Cardiac muscle cell (in vitro differentiated cells and primary cell): ENCODE measurements around the gene TSPAN2. TPM values are rescaled to one million over a fixed set of nuclear protein-coding genes. Genes with fewer than 3 reads are reported as not detected.
"Not testable (repeated sequence)": the region's sequence is repeated elsewhere in the genome, so short reads cannot be mapped to it uniquely, and the experiment has no call there.

Source experiments
- DNase-seq, 2 donors: peaks; one replicate each; pipeline versions ENCODE4 v3.0.0 to v3.0.0-alpha.2; 2010 to 2017; ENCODE audit warnings: low read depth in 1 of 2, low spot score in 1 of 2
- H3K27ac ChIP-seq: fragments of 200-600 bp; sonication (generic); 2 replicates; pipeline ENCODE4 v1.5.1; 2016
- H3K27me3 ChIP-seq: fragments of 200-600 bp; sonication (generic); 2 replicates; pipeline ENCODE4 v1.6.0; 2016; ENCODE audit warnings: control low read depth
- H3K36me3 ChIP-seq: fragments of 200-600 bp; sonication (generic); 2 replicates; pipeline ENCODE4 v1.5.1; 2016; ENCODE audit warnings: control low read depth
- H3K4me1 ChIP-seq: fragments of 200-600 bp; sonication (generic); 2 replicates; pipeline ENCODE4 v1.8.1; 2017; ENCODE audit warnings: low read depth, mild to moderate bottlenecking, mixed run types
- H3K4me3 ChIP-seq: fragments of 200-600 bp; sonication (generic); 2 replicates; pipeline ENCODE4 v1.5.1; 2016; ENCODE audit warnings: mild to moderate bottlenecking
- H3K9me3 ChIP-seq: fragments of 200-600 bp; sonication (generic); 2 replicates; pipeline ENCODE4 v1.5.1; 2017; ENCODE audit warnings: low read depth, mild to moderate bottlenecking, control low read depth
- CTCF ChIP-seq: IDR thresholded peaks from 2 replicates; pipeline ENCODE4 v1.5.1; 2012; ENCODE audit warnings: low read depth, mild to moderate bottlenecking, low read length
- polyA plus RNA-seq: library from polyadenylated mRNA; unstranded; fragments of >200 nt; fragmentation: Nextera tagmentation; extraction: Ambion mirVana; gene quantifications from 2 replicates; pipeline ENCODE4 v1.2.1, GENCODE V29; 2016
- total RNA-seq: library from RNA; depleted of rRNA; stranded (reverse); fragments of >200 nt; gene quantifications from 2 replicates; pipeline ENCODE4 v1.2.3, GENCODE V29; 2016

Gene TSPAN2
- total and polyA plus RNA-seq, 2 experiments from 2014 or later = 26.6 to 88.0 TPM

GRCh38 chr1:115021145-115021544 lies 68.2 kb downstream of the TSPAN2 start:
- Histone ChIP-seq H3K4me1 (no peaks in the 10 kb centered on the region), H3K36me3 (no peaks in the 10 kb centered on the region), H3K4me3 (no peak overlapping the region), H3K9me3 (no peaks in the 10 kb centered on the region), H3K27ac (no peak overlapping the region), H3K27me3 (no peaks in the 10 kb centered on the region)
- TF ChIP-seq CTCF = no peak
- DNase-seq = no peak

GRCh38 chr1:115019549-115019948 lies 69.8 kb downstream of the TSPAN2 start:
- DNase-seq, H3K27ac ChIP-seq, H3K9me3 ChIP-seq, H3K27me3 ChIP-seq, H3K4me1 ChIP-seq, H3K36me3 ChIP-seq, H3K4me3 ChIP-seq: not testable (repeated sequence)

- Histone ChIP-seq H3K36me3 (no peaks in the 10 kb centered on the region), H3K27ac (no peak overlapping the region), H3K27me3 (no peaks in the 10 kb centered on the region), H3K4me3 (no peak overlapping the region), H3K9me3 (no peaks in the 10 kb centered on the region), H3K4me1 (no peaks in the 10 kb centered on the region)
- no peak for DNase-seq
- no peak for TF ChIP-seq CTCF
Measured at GRCh38 chr1:115013792-115014191, 75.5 kb downstream of the TSPAN2 start.

- Histone ChIP-seq H3K9me3 (no peaks in the 10 kb centered on the region), H3K27me3 (no peaks in the 10 kb centered on the region), H3K27ac (no peak overlapping the region), H3K36me3 (no peaks in the 10 kb centered on the region), H3K4me1 (no peaks in the 10 kb centered on the region), H3K4me3 (no peak overlapping the region)
- TF ChIP-seq CTCF = no peak
- no peak for DNase-seq
Measured at GRCh38 chr1:115012434-115012833, 76.9 kb downstream of the TSPAN2 start.

GRCh38 chr1:115012006-115012405 lies 77.3 kb downstream of the TSPAN2 start:
- Histone ChIP-seq H3K9me3 (no peaks in the 10 kb centered on the region), H3K4me1 (no peaks in the 10 kb centered on the region), H3K27me3 (no peaks in the 10 kb centered on the region), H3K36me3 (no peaks in the 10 kb centered on the region), H3K4me3 (no peak overlapping the region), H3K27ac (no peak overlapping the region)
- TF ChIP-seq CTCF = no peak
- no peak for DNase-seq

GRCh38 chr1:115006191-115006590 lies 83.1 kb downstream of the TSPAN2 start:
- DNase-seq = no peak
- H3K9me3 ChIP-seq = no peaks in the 10 kb centered on the region
- no peak overlapping the region for H3K4me3 ChIP-seq
- H3K36me3 ChIP-seq = no peaks in the 10 kb centered on the region
- no peaks in the 10 kb centered on the region for H3K27me3 ChIP-seq
- no peaks in the 10 kb centered on the region for H3K4me1 ChIP-seq
- H3K27ac ChIP-seq = no peak overlapping the region
- TF ChIP-seq CTCF = no peak

Other genes starting within 250 kb of the TSPAN2 start
- not detected in 2 replicates for gene SYCP1, start 234.6 kb downstream of the TSPAN2 start, total RNA-seq
- gene SYCP1, start 234.6 kb downstream of the TSPAN2 start, polyA plus RNA-seq = not detected in 2 replicates
- gene TSHB, start 59.7 kb downstream of the TSPAN2 start, total RNA-seq = not detected in 2 replicates
- gene TSHB, start 59.7 kb downstream of the TSPAN2 start, polyA plus RNA-seq = not detected in 2 replicates
- 0.14 and 0.48 TPM in 2 replicates for gene NGF, start 248.7 kb upstream of the TSPAN2 start, total RNA-seq
- 1.00 TPM in 1 of 2 replicates, not detected in the other for gene NGF, start 248.7 kb upstream of the TSPAN2 start, polyA plus RNA-seq